Fibroblast of villous mesenchyme (primary cell): ENCODE results near the gene FXYD3. TPM values are rescaled to one million over a fixed set of nuclear protein-coding genes. Genes with fewer than 3 reads are reported as not detected.

Experiments used
- DNase-seq: peaks from one replicate; pipeline ENCODE4 v3.0.0-alpha.2; 2010; ENCODE audit warnings: low read depth
- H3K4me3 ChIP-seq: 2 replicates; pipeline ENCODE4 v1.5.1; 2011; ENCODE audit warnings: low read depth, mild to moderate bottlenecking, low read length
- CTCF ChIP-seq: IDR thresholded peaks from 2 replicates; pipeline ENCODE4 v1.5.1; 2012; ENCODE audit warnings: low read depth, mild to moderate bottlenecking, low read length; ENCODE audit not compliant: insufficient read depth
- total RNA-seq: library from RNA; depleted of rRNA; stranded (reverse); fragments of >200 nt; gene quantifications from 2 replicates; pipeline ENCODE4 v1.2.3, GENCODE V29; 2012

Gene FXYD3
- total RNA-seq, 1 donor, result not detected

- no peak overlapping the region for H3K4me3 ChIP-seq
- DNase-seq, result no peak
- TF ChIP-seq CTCF, result no peak
Observed at GRCh38 chr19:35161434-35161743, 45.8 kb downstream of the FXYD3 start.

DNA sequence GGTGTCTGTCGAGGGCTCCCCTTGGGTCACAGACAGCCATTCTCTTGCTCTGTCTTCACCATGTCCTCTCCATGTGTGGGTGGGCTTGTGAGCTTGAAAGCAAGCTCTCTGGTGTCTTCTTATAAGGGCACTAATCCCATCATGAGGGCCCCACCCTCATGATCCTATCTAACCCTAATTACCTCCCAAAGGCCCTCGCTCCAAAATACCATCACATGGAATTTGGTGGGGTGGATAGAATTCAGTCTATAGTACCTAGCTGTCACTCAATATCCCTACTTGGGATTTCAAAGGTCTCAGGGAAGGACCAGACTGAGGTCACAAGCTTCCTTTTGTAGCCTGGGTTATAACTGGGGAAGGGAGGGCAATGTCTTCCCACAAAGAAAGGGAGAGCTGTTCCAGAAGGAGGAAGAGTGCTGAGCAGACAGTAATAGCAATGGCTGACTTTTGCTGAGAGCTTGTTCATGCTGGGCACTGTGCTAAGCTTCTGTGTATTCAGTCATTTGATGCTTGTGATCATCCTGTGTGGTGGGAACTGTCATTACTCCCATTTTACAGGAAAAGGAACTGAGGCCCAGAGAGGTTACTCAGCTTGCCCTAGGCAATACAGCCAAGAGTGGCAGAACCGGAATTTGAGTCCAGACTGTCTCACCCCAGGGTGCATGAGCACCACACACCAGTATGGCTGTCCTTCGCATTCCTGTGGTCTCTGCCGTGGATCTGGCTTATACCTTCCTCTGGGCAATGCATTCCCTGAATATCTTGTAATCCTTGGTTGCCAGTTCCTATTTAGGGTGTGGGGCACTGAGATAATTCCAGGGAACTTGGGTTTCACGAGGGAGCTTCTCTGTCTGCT is 47.1 kb downstream of the FXYD3 start:
- H3K4me3 ChIP-seq, result no peak overlapping the region
- no peak for DNase-seq

GRCh38 chr19:35164418-35164817 is 48.8 kb downstream of the FXYD3 start:
- no peak for TF ChIP-seq CTCF
- no peak overlapping the region for H3K4me3 ChIP-seq
- DNase-seq, result no peak

More for the DNA sequence above, 47.1 kb downstream of the FXYD3 start:
- no peak for TF ChIP-seq CTCF

DNA sequence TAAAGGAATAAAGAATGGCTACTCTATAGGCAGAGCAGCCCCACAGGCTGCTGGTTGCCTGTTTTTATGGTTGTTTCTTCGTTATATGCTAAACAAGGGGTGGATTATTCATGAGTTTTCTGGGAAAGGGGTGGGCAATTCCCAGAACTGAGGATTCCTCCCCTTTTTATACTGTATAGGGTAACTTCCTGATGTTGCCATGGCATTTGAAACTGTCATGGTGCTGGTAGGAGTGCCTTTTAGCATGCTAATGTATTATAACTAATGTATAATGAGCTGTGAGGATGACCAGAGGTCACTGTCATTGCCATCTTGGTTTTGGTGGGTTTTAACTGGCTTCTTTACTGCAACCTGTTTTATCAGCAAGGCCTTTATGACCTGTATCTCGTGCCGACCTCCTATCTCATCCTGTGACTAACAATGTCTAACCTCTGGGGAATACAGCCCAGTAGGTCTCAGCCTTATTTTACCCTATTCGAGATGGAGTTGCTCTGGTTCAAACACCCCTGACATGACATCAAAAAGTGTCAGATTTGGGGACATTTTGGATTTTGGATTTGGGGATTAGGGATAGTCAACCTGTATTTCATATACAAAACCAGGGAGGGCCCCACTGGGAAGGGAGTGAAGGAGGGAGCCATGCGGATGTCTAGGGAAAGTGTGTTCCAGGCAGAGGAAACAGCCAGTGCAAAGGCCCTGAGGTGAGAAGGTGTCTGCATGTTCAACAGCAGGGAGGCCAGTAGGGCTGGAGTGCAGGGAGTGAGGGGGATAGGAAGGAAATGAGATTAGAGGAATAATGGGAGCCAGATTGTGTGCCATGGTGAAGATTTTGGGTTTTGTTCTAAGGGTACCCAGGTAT is 49.8 kb downstream of the FXYD3 start:
- no peak overlapping the region for H3K4me3 ChIP-seq
- DNase-seq, result no peak
- TF ChIP-seq CTCF, result no peak

- no peak overlapping the region for H3K4me3 ChIP-seq
- TF ChIP-seq CTCF, result no peak
- DNase-seq, result no peak
Observed at GRCh38 chr19:35166100-35167063, 50.8 kb downstream of the FXYD3 start.
